GM21717 (cell line): Measurements from ENCODE around the gene TFB1M.
A peak's percentile ranks its signal among the peaks of the same experiment; 100 is the strongest.
"Not testable (repeated sequence)": the region's sequence is repeated elsewhere in the genome, so short reads cannot be mapped to it uniquely, and the experiment has no call there.

Experiments used
- ATAC-seq: cut with Tn5 transposase; IDR thresholded peaks from one replicate; pipeline ENCODE4 v1.9.1; 2021; ENCODE audit warnings: mild to moderate bottlenecking, moderate library complexity; ENCODE audit not compliant: unreplicated experiment

The TFB1M gene

GRCh38 chr6:155244434-155244833, 69.8 kb downstream of the TFB1M start:
- no peak for ATAC-seq

DNA sequence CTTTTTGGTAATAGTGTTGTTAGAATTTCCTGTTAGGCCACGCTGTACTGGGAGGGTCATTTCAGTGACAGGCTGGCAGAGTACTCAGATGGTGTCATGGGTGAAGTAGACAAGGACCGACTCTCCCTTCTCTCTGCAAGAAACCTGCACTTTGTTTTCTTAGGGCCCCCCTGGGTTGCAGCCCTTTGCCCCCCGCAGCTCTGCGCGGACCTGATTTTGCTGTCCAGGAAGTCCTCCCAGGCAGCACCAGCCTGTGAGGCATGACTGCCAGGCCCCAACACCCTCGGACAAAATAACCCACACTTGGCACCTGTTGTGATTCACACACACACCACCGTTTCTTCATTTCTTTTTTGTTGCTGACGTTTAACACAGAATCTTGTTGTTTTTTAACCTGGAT, 72.3 kb downstream of the TFB1M start:
- no peak for ATAC-seq

GRCh38 chr6:155240905-155241600, 73.2 kb downstream of the TFB1M start:
- ATAC-seq: no peak

- ATAC-seq: no peak
Measured at GRCh38 chr6:155237613-155238012, 76.7 kb downstream of the TFB1M start.

DNA sequence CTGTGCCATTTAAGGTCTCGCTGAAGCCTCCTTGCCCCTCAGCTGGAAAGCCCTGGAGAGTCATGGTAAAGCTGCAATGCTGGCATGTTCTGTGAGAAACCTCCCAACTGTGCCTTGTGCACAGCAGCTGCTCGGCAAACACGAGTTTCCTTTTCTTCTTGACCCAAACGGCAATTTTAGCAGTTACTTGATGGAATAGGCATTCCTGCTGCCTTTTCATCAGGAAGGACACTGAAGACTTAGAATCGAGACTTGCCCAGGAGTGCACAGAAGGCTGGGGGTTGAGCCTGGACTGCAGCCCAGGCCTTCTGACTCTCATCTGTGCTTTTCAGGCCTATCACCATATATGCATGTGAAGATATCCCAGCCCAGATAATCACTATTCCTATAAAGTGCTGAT, 79.2 kb downstream of the TFB1M start:
- no peak for ATAC-seq

DNA sequence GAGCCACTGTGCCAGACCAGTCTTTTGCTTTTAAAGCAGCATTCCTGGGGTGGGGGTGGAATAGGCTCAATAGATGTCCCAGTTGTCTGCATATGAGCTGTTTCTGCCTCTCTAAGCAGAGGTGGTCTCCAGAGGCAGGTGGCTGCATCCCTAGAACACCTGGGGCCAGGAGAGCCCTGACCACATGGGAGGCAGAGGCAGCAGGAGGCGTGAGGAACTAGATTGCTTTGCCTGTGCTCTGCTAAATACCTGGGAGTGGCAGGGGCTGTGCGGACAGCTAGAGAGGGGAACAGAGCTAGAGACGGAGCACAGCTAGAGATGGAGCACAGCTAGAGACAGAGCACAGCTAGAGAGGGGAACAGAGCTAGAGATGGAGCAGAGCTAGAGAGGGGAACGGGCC, 79.6 kb downstream of the TFB1M start:
- no peak for ATAC-seq

DNA sequence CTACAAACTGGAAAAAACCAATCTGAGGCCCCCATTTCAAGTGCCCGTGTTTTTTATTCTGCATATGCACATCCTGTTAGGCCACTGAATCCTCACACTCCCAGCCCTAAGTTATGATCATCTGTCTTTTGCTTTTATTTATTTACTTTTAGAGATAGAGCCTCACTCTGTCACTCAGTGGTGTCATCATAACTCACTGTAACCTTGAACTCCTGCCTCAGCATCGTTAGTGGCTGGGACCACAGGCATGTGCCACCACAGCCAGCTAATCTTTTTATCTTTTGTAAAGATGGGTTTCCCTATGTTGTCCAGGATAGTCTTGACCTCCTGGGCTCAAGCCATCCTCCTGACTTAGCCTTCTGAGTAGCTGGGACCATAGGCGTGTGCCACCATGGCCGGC, 80.1 kb downstream of the TFB1M start:
- ATAC-seq: no peak

DNA sequence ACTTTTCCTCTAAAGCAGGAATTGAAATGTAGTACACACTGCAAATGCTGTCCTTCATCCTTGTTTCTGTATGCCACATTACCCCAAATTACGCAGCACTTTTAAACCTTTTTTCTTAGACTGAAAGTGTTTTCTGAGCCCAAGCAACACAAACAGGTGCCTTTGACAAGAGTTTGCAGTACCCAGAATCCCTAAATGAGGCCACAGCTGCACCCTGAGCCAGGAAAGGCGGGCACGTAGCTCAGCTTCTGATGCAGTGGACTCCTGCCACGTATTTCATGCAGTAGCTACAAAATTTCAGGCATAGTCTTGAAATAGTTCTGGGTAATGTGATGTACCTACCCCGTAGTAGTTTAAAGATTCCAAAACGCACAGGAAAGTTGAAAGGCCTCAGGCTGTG, 81.4 kb downstream of the TFB1M start:
- no peak for ATAC-seq

- not testable (repeated sequence) for ATAC-seq
Measured at GRCh38 chr6:155230975-155231374, 83.3 kb downstream of the TFB1M start.

- no peak for ATAC-seq
Measured at GRCh38 chr6:155228546-155229166, 85.6 kb downstream of the TFB1M start.

- ATAC-seq: no peak
Measured at GRCh38 chr6:155227046-155227445, 87.2 kb downstream of the TFB1M start.

DNA sequence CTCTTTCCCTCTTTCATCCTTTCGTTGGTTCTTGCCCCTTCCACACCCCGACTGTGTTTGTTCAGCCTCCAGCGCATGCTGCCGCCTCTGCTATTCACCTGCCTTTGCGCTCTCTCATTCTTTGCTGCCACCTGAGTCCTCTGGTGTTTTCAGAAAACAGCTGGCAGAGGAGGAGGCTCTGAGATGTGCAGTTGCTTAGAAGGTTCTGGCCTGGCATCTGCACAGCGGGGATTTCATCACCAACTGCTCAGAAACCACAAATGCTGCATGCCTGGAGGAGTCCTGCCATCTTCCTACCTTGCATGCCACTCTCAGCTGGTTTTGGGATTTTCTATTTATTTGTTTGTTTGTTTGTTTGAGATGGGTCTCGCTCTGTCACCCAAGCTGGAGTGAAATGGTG, 89.7 kb downstream of the TFB1M start:
- ATAC-seq: no peak

GRCh38 chr6:155223646-155224451, 90.4 kb downstream of the TFB1M start:
- peak; percentile 99 for ATAC-seq

DNA sequence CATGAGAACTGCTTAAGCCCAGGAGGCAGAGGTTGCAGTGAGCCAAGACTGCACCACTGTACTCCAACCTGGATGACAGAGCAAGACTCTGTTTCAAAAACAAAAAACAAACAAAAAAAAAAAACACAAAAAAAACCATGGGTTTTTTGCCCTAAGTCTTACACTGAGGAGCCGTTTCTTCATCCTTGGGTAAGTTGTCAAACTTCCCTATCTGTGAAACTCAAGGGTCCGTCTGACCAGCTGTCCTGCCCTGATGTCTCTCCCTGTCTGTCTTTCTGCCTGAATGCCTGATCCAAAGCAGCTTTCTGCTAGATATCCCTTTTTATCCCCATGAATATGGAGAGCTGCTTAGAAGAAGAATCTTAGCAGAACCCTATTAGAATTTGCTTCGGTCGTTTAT, 91.8 kb downstream of the TFB1M start:
- no peak for ATAC-seq

- ATAC-seq: no peak
Measured at GRCh38 chr6:155221086-155221485, 93.2 kb downstream of the TFB1M start.

DNA sequence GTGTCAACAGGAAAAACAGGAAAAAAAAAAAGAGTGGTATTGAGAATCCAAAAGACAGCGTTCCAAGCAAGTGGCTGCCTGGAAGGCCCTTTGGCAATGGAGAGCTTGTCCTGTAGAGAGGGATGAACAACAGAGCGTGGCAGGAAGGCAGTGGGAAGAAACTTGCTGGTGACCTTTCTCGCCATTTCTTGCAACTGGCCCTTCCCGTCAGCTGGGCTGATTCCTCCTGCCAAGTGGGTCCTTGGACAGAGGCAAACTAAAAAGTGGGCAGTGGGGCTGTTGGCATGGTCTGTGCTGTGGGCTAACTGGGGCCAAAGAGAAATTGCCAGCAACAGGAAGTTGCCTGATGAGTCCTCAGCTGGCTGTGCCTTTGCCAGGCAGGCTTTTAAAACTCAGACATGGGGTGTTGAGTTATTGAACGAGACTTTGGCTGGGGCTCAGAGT, 94.4 kb downstream of the TFB1M start:
- ATAC-seq: no peak

GRCh38 chr6:155219299-155219698, 95.0 kb downstream of the TFB1M start:
- no peak for ATAC-seq

- ATAC-seq: not testable (repeated sequence)
Measured at GRCh38 chr6:155218711-155219110, 95.6 kb downstream of the TFB1M start.

- ATAC-seq: no peak
Measured at GRCh38 chr6:155216312-155217046, 97.8 kb downstream of the TFB1M start.

DNA sequence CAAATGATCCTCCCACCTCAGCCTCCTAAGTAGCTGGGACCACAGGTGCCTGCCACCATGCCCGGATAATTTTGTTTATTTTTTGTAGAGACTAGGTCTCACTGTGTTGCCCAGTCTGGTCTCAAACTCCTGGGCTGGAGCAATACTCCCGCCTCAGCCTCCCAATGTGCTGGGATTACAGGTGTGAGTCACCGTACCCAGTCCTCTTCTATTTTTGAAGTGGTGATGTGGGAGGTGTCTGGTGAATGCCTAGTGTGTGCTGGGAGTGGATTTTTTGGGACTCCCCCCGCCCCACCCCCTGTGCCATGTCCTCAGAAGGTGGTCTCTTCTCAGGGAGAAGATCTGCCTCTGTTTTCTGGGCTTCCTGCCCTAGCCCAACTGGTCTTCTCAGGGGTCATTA, 98.4 kb downstream of the TFB1M start:
- ATAC-seq: no peak
